ENCODE data around the gene PNMT. TPM values are rescaled to one million over a fixed set of nuclear protein-coding genes. Genes with fewer than 3 reads are reported as not detected.

PNMT gene
- total and polyA plus RNA-seq, 2 of the 13 experiments (the other 11 are each of a cell fraction or from before 2014, with no cell fraction given) = 0.25 TPM; not detected in 1

- TF ChIP-seq ZNF142 (CRISPR knock-in tag; IDR thresholded peaks at IDR 0.05) (0 out of 2 replicates have a peak, but pooled peaks have one; percentile 10), ZBTB39 (CRISPR knock-in tag; IDR thresholded peaks at IDR 0.05) (0 out of 2 replicates have a peak, but pooled peaks have one; percentile 9), TBX3 (IDR thresholded peaks at IDR 0.05; ENCODE audit: borderline replicate concordance) (no peak), ZNF737 (CRISPR knock-in tag; IDR thresholded peaks at IDR 0.05; ENCODE audit: borderline replicate concordance) (no peak), PCBP1 (IDR thresholded peaks at IDR 0.05; ENCODE audit: borderline replicate concordance, low read depth, low read length) (no peak), ZNF773 (CRISPR knock-in tag; IDR thresholded peaks at IDR 0.05; ENCODE audit: borderline replicate concordance) (no peak), ZNF451 (CRISPR knock-in tag; IDR thresholded peaks at IDR 0.05) (no peak), TAF1 (CRISPR knock-in tag; IDR thresholded peaks at IDR 0.05) (no peak), MYC (CRISPR knock-in tag; IDR thresholded peaks at IDR 0.05; ENCODE audit: borderline replicate concordance) (no peak), THAP8 (CRISPR knock-in tag; IDR thresholded peaks at IDR 0.05; ENCODE audit: borderline replicate concordance) (0 out of 2 replicates have a peak, but pooled peaks have one; percentile 84), ZNF343 (CRISPR knock-in tag; IDR thresholded peaks at IDR 0.05) (no peak), SNRNP70 (IDR thresholded peaks at IDR 0.05; ENCODE audit: low read depth, low read length) (no peak), ZNF124 (CRISPR knock-in tag; IDR thresholded peaks at IDR 0.05) (no peak), ZNF782 (CRISPR knock-in tag; IDR thresholded peaks at IDR 0.05; ENCODE audit: borderline replicate concordance) (no peak), ZNF761 (CRISPR knock-in tag; conservative IDR thresholded peaks at IDR 0.05) (no peak), STAT6 (CRISPR knock-in tag; IDR thresholded peaks at IDR 0.05; ENCODE audit: borderline replicate concordance) (no peak), HOXD1 (CRISPR knock-in tag; IDR thresholded peaks at IDR 0.05) (no peak), HNRNPH1 (optimal IDR thresholded peaks at IDR 0.05; ENCODE audit: low read depth, low read length) (no peak), EED (CRISPR knock-in tag; IDR thresholded peaks at IDR 0.05) (no peak), FOXA3 (CRISPR knock-in tag; IDR thresholded peaks at IDR 0.05) (peak; percentile 5; the same call in 1 of the 2 replicates)
Measured at GRCh38 chr17:39636587-39636926, 31.7 kb upstream of the PNMT start (continued).
